Neural progenitor cell (in vitro differentiated cells): ENCODE measurements around the gene MICA. TPM values are rescaled to one million over a fixed set of nuclear protein-coding genes. Genes with fewer than 3 reads are reported as not detected.
A peak's percentile ranks its signal among the peaks of the same experiment; 100 is the strongest.
"Not testable (repeated sequence)": the region's sequence is repeated elsewhere in the genome, so short reads cannot be mapped to it uniquely, and the experiment has no call there.

Source experiments
- DNase-seq: peaks from one replicate; pipeline ENCODE4 v3.0.0-alpha.2; 2016; ENCODE audit warnings: low spot score
- H2AFZ ChIP-seq: fragments of 200-600 bp; sonication (generic); replicated peaks from 2 replicates; pipeline ENCODE4 v1.6.1; 2016; ENCODE audit warnings: antibody characterized with exemption
- H3F3A ChIP-seq: fragments of 200-600 bp; sonication (generic); 2 replicates; pipeline ENCODE4 v1.6.1; 2016; ENCODE audit warnings: antibody characterized with exemption, low read depth
- H3K27ac ChIP-seq: fragments of 200-600 bp; sonication (generic); 2 replicates; pipeline ENCODE4 v1.5.1; 2016; ENCODE audit warnings: mild to moderate bottlenecking
- H3K27me3 ChIP-seq: fragments of 200-600 bp; sonication (generic); 2 replicates; pipeline ENCODE4 v1.6.1; 2016; ENCODE audit warnings: mild to moderate bottlenecking, moderate library complexity
- H3K36me3 ChIP-seq: fragments of 200-600 bp; sonication (generic); 2 replicates; pipeline ENCODE4 v1.5.1; 2016
- H3K4me1 ChIP-seq: fragments of 200-600 bp; sonication (generic); 2 replicates; pipeline ENCODE4 v1.6.1; 2016; ENCODE audit warnings: mixed run types
- H3K4me2 ChIP-seq: fragments of 200-600 bp; sonication (generic); 2 replicates; pipeline ENCODE4 v1.6.1; 2016
- H3K4me3 ChIP-seq: fragments of 200-600 bp; sonication (generic); 2 replicates; pipeline ENCODE4 v1.5.1; 2016
- H3K79me2 ChIP-seq: fragments of 200-600 bp; sonication (generic); 2 replicates; pipeline ENCODE4 v1.6.1; 2016; ENCODE audit warnings: low read depth
- H3K9ac ChIP-seq: fragments of 200-600 bp; sonication (generic); 2 replicates; pipeline ENCODE4 v1.6.1; 2016
- H3K9me3 ChIP-seq: fragments of 200-600 bp; sonication (generic); 2 replicates; pipeline ENCODE4 v1.5.1; 2016; ENCODE audit warnings: low read depth
- H4K20me1 ChIP-seq: fragments of 200-600 bp; sonication (generic); 2 replicates; pipeline ENCODE4 v1.6.1; 2016; ENCODE audit warnings: low read depth
- H3K27ac Mint-ChIP-seq: 3 replicates; pipeline ENCODE4 v1.8.0; 2021; ENCODE audit warnings: mixed read lengths
- H3K27me3 Mint-ChIP-seq: 2 replicates; pipeline ENCODE4 v1.8.0; 2022; ENCODE audit warnings: low read depth, mild to moderate bottlenecking, inconsistent platforms, moderate library complexity, mixed read lengths; ENCODE audit not compliant: insufficient read depth
- H3K36me3 Mint-ChIP-seq: 3 replicates; pipeline ENCODE4 v1.8.0; 2021; ENCODE audit warnings: mixed read lengths
- H3K4me1 Mint-ChIP-seq: 3 replicates; pipeline ENCODE4 v1.8.0; 2021; ENCODE audit warnings: mixed read lengths
- H3K4me3 Mint-ChIP-seq: 3 replicates; pipeline ENCODE4 v1.8.0; 2021; ENCODE audit warnings: mild to moderate bottlenecking, moderate library complexity, mixed read lengths
- H3K9me3 Mint-ChIP-seq: 3 replicates; pipeline ENCODE4 v1.8.0; 2020; ENCODE audit warnings: mixed read lengths
- CTCF ChIP-seq: fragments of 200-600 bp; sonication (generic); IDR thresholded peaks from 2 replicates; pipeline ENCODE4 v1.5.1; 2017; ENCODE audit warnings: antibody characterized with exemption, mild to moderate bottlenecking
- EZH2 ChIP-seq: fragments of 200-600 bp; sonication (generic); IDR thresholded peaks from 2 replicates; pipeline ENCODE4 v1.6.1; 2017; ENCODE audit warnings: antibody characterized with exemption, mild to moderate bottlenecking, moderate library complexity
- EZH2phosphoT487 ChIP-seq: fragments of 200-600 bp; sonication (generic); IDR thresholded peaks from 2 replicates; pipeline ENCODE4 v1.6.1; 2017; ENCODE audit warnings: antibody characterized with exemption
- total RNA-seq: library from RNA; depleted of rRNA; stranded (reverse); fragments of >200 nt; gene quantifications from 2 replicates; pipeline ENCODE4 v1.2.3, GENCODE V29; 2015; ENCODE audit warnings: low replicate concordance

Gene MICA
- total RNA-seq, 1 donor from 2014 or later = 15.0 TPM

DNA sequence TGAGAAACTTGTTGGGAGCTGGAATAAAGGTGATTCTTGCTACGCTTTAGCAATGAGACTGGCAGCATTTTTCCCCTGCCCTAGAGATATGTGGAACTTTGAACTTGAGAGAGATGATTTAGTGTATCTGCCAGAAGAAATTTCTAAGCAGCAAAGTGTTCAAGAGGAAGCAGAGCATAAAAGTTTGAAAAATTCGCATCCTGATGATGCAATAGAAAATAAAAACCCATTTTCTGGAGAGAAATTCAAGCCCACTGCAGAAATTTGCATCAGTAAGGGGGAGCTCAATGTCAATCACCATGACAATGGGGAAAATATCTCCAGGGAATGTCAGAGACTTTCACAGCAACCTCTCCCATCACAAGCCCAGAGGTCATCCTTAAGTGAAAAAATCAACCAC lies 35.3 kb downstream of the MICA start:
- H3K79me2 ChIP-seq = no peaks in the 10 kb centered on the region
- H3K4me1 ChIP-seq = peaks cover 3% of the 10 kb centered on the region
- peaks cover 10% of the 10 kb centered on the region for H3K27me3 ChIP-seq
- TF ChIP-seq EZH2 (no peak), CTCF (no peak), EZH2phosphoT487 (no peak)
- no peaks in the 10 kb centered on the region for H3F3A ChIP-seq
- H3K27ac ChIP-seq = no peak overlapping the region
- no peak overlapping the region for H3K27ac Mint-ChIP-seq
- peaks cover 13% of the 10 kb centered on the region for H3K4me1 Mint-ChIP-seq
- H3K36me3 Mint-ChIP-seq = peaks cover 3% of the 10 kb centered on the region
- H3K4me3 ChIP-seq = no peak overlapping the region
- H3K9me3 Mint-ChIP-seq = peaks cover 15% of the 10 kb centered on the region
- no peak overlapping the region for H3K9ac ChIP-seq
- peaks cover 8% of the 10 kb centered on the region for H3K27me3 Mint-ChIP-seq
- H3K4me2 ChIP-seq = no peak overlapping the region
- no peak overlapping the region for H3K4me3 Mint-ChIP-seq
- DNase-seq = no peak
- H2AFZ ChIP-seq = no peak overlapping the region
- H4K20me1 ChIP-seq = no peaks in the 10 kb centered on the region
- no peaks in the 10 kb centered on the region for H3K36me3 ChIP-seq
- H3K9me3 ChIP-seq = peaks cover 14% of the 10 kb centered on the region

GRCh38 chr6:31441365-31442267 lies 38.2 kb downstream of the MICA start:
- no peak overlapping the region for H3K4me3 Mint-ChIP-seq
- H3K36me3 ChIP-seq = no peaks in the 10 kb centered on the region
- peaks cover 3% of the 10 kb centered on the region for H3K4me1 ChIP-seq
- H3K27me3 Mint-ChIP-seq = peaks cover 7% of the 10 kb centered on the region
- H3K9ac ChIP-seq = no peak overlapping the region
- H3F3A ChIP-seq = no peaks in the 10 kb centered on the region
- no peaks in the 10 kb centered on the region for H3K79me2 ChIP-seq
- H3K4me3 ChIP-seq = no peak overlapping the region
- peak overlapping the region; percentile 30 for H3K27ac Mint-ChIP-seq
- no peaks in the 10 kb centered on the region for H4K20me1 ChIP-seq
- DNase-seq = peak; percentile 91
- no peak overlapping the region for H3K4me2 ChIP-seq
- H3K27me3 ChIP-seq = peaks cover 10% of the 10 kb centered on the region
- H3K9me3 Mint-ChIP-seq = peaks cover 15% of the 10 kb centered on the region
- no peak overlapping the region for H3K27ac ChIP-seq
- peak overlapping the region; percentile 16 for H2AFZ ChIP-seq
- H3K9me3 ChIP-seq = peaks cover 14% of the 10 kb centered on the region
- H3K4me1 Mint-ChIP-seq = peaks cover 13% of the 10 kb centered on the region
- TF ChIP-seq EZH2phosphoT487 (no peak), CTCF (peak; percentile 84)
- H3K36me3 Mint-ChIP-seq = peaks cover 3% of the 10 kb centered on the region

GRCh38 chr6:31446481-31446880 lies 43.1 kb downstream of the MICA start:
- TF ChIP-seq CTCF = no peak
- no peak for TF ChIP-seq EZH2
- TF ChIP-seq EZH2phosphoT487 = no peak
- Histone ChIP-seq H3K4me1 (peaks cover 3% of the 10 kb centered on the region), H3K9me3 (no peaks in the 10 kb centered on the region), H2AFZ (no peak overlapping the region), H3K4me3 (no peak overlapping the region), H3K4me2 (no peak overlapping the region), H3K36me3 (no peaks in the 10 kb centered on the region), H3K79me2 (no peaks in the 10 kb centered on the region), H3K9ac (no peak overlapping the region), H4K20me1 (no peaks in the 10 kb centered on the region), H3F3A (no peaks in the 10 kb centered on the region), H3K27ac (no peak overlapping the region), H3K27me3 (peaks cover under 1% of the 10 kb centered on the region)
- no peak for DNase-seq
- peaks cover 13% of the 10 kb centered on the region for H3K4me1 Mint-ChIP-seq
- H3K9me3 Mint-ChIP-seq = no peaks in the 10 kb centered on the region
- no peak overlapping the region for H3K4me3 Mint-ChIP-seq
- H3K36me3 Mint-ChIP-seq = no peaks in the 10 kb centered on the region
- no peak overlapping the region for H3K27ac Mint-ChIP-seq
- peaks cover 7% of the 10 kb centered on the region for H3K27me3 Mint-ChIP-seq

- not testable (repeated sequence) for H3F3A ChIP-seq, H3K27me3 Mint-ChIP-seq, H3K36me3 ChIP-seq, H3K27ac Mint-ChIP-seq, H4K20me1 ChIP-seq, H3K79me2 ChIP-seq, H3K4me1 ChIP-seq, H2AFZ ChIP-seq, H3K4me1 Mint-ChIP-seq, H3K27ac ChIP-seq, H3K36me3 Mint-ChIP-seq, H3K9me3 ChIP-seq, H3K4me2 ChIP-seq, H3K27me3 ChIP-seq, H3K4me3 Mint-ChIP-seq, H3K9me3 Mint-ChIP-seq, H3K9ac ChIP-seq, DNase-seq, H3K4me3 ChIP-seq
These were observed 43.8 kb downstream of the MICA start for GRCh38 chr6:31446999-31447789.
